GM21786 (cell line): ENCODE results near the gene RPS23.

Experiments used
- ATAC-seq: cut with Tn5 transposase; IDR thresholded peaks from one replicate; pipeline ENCODE4 v1.9.1; 2021; ENCODE audit not compliant: unreplicated experiment

Gene RPS23

GRCh38 chr5:82246960-82247574 is 31.1 kb downstream of the RPS23 start:
- no peak for ATAC-seq

- no peak for ATAC-seq
These were observed 33.1 kb downstream of the RPS23 start for GRCh38 chr5:82244854-82245635.

- ATAC-seq: no peak
These were observed 34.0 kb downstream of the RPS23 start for GRCh38 chr5:82244151-82244550.

GRCh38 chr5:82234885-82235284 is 43.3 kb downstream of the RPS23 start:
- ATAC-seq: no peak

GRCh38 chr5:82225525-82226172 is 52.5 kb downstream of the RPS23 start:
- ATAC-seq: peak; percentile 91
